ENCODE data around the gene GCK. TPM values are rescaled to one million over a fixed set of nuclear protein-coding genes. Genes with fewer than 3 reads are reported as not detected.

The GCK gene
- total and polyA plus RNA-seq, 2 donors (not counting 3 experiments of a cell fraction or from before 2014, with no cell fraction given): 0.17 to 0.51 TPM

GRCh38 chr7:44120395-44120794, 68.8 kb downstream of the GCK start:
- Histone ChIP-seq H3K27me3 (ENCODE audit: control insufficient read depth in 2 of 2, insufficient read depth in 2 of 2, low read length in 2 of 2) (no peaks in the 10 kb centered on the region), H3K9me1 (replicated peaks; ENCODE audit: control insufficient read depth, extremely low read depth, insufficient read depth, low read length) (no peaks in the 10 kb centered on the region), H3K27ac (ENCODE audit: insufficient read depth, low read depth, low read length) (no peak overlapping the region), H2AFZ (ENCODE audit: low read depth, low read length) (no peak overlapping the region), H3K4me1 (ENCODE audit: control insufficient read depth, extremely low read depth, insufficient read depth, low read length) (peaks cover 14% of the 10 kb centered on the region), H3K79me2 (ENCODE audit: control insufficient read depth, insufficient read depth, low read length) (peaks cover 25% of the 10 kb centered on the region), H3K9me3 (replicated peaks; ENCODE audit: control insufficient read depth, insufficient read depth, low read length) (no peaks in the 10 kb centered on the region), H4K20me1 (replicated peaks; ENCODE audit: control insufficient read depth, extremely low read depth, insufficient read depth, low read length) (no peaks in the 10 kb centered on the region), H3K9ac (replicated peaks; ENCODE audit: extremely low read depth, insufficient read depth, low read length) (no peak overlapping the region), H3K4me3 (replicated peaks in 1 of 3; ENCODE audit: insufficient read depth in 1 of 3, low read depth in 1 of 3, low read length in 3 of 3) (no peak overlapping the region), H3K36me3 (ENCODE audit: control insufficient read depth in 2 of 2, extremely low read depth in 1 of 2, insufficient read depth in 2 of 2, low read length in 2 of 2) (peaks cover 0 to 16% of the 10 kb centered on the region in 2 experiments), H3K4me2 (ENCODE audit: insufficient read depth, low read length) (no peak overlapping the region)
- dilution Hi-C loops (cut with MboI; ENCODE audit: extremely low pct_ligation_motif_present, low sequenced_read_pairs) (no loop called here), intact Hi-C loops (cut with micrococcal nuclease) (no loop called here)
- TF ChIP-seq CTCF (IDR thresholded peaks at IDR 0.05; ENCODE audit: extremely low read depth in 1 of 2, insufficient read depth in 1 of 2, low read depth in 1 of 2, low read length in 2 of 2) (no peak), EZH2 (IDR thresholded peaks at IDR 0.05; ENCODE audit: borderline replicate concordance, low read depth, low read length, severe bottlenecking) (no peak), MAX (IDR thresholded peaks at IDR 0.05; ENCODE audit: insufficient read depth, insufficient read length) (no peak), FOS (IDR thresholded peaks at IDR 0.05; ENCODE audit: borderline replicate concordance, insufficient read depth, low read length) (no peak), GATA2 (IDR thresholded peaks at IDR 0.05; ENCODE audit: insufficient read depth, insufficient read length, low read depth, low read length) (no peak), JUN (IDR thresholded peaks at IDR 0.05; ENCODE audit: borderline replicate concordance, insufficient read depth, insufficient read length, low read depth) (no peak), POLR2AphosphoS5 (IDR thresholded peaks at IDR 0.05; ENCODE audit: insufficient read depth, low read depth, low read length) (no peak), POLR2A (IDR thresholded peaks at IDR 0.05; ENCODE audit: low read depth, low read length) (no peak), MYC (IDR thresholded peaks at IDR 0.05; ENCODE audit: low read depth, low read length) (no peak)
- CTCF ChIA-PET: interaction anchor here (0.8 kb wide), 1 partner anchor 15 kb away, joined by 3 read pairs; no protein-coding TSS in a partner anchor
- FAIRE-seq: no peak
- POLR2A ChIA-PET: interaction anchor here (0.5 kb wide), 1 partner anchor 865 kb away, joined by 3 read pairs; no protein-coding TSS in a partner anchor
- DNase-seq (ENCODE audit: low read depth, low spot score): no peak
- no TSS peak for BruUV-seq (replicated peaks)
